Testis (tissue), 2 donors: Measurements from ENCODE around the gene SLC47A2.

Experiments used
- CTCF ChIP-seq, 3 experiments: fragments of 450-650 bp in 2 of 3; fragments of 200-600 bp in 1 of 3; sonication (generic) in 1 of 3; IDR thresholded peaks; one replicate each; pipeline ENCODE4 v1.5.1; 2016 to 2019; ENCODE audit warnings: antibody characterized with exemption in 3 of 3, mild to moderate bottlenecking in 2 of 3, moderate library complexity in 1 of 3
- POLR2A ChIP-seq: fragments of 450-650 bp; IDR thresholded peaks from one replicate; pipeline ENCODE4 v1.6.1; 2017; ENCODE audit warnings: antibody characterized with exemption, mild to moderate bottlenecking, moderate library complexity

GRCh38 chr17:19740933-19741332 lies 24.5 kb upstream of the SLC47A2 start:
- TF ChIP-seq CTCF (IDR thresholded peaks at IDR 0.05), result no peak
- TF ChIP-seq POLR2A, result no peak
